GM12878 (cell line): ENCODE data around the gene SSC4D. TPM values are rescaled to one million over a fixed set of nuclear protein-coding genes. Genes with fewer than 3 reads are reported as not detected.

Experiments
- ASH2L ChIP-seq: fragments of 300-600, 200-600 bp; sonication (generic); IDR thresholded peaks from 2 replicates; pipeline ENCODE4 v1.6.1; 2017; ENCODE audit warnings: low read depth, mild to moderate bottlenecking, borderline replicate concordance
- CHD4 ChIP-seq: fragments of 200-600 bp; sonication (generic); IDR thresholded peaks from 2 replicates; pipeline ENCODE4 v1.6.1; 2016; ENCODE audit warnings: mild to moderate bottlenecking
- EED ChIP-seq: sonication (generic); IDR thresholded peaks from 2 replicates; pipeline ENCODE4 v1.6.1; 2016; ENCODE audit warnings: antibody characterized with exemption, low read depth
- GABPA ChIP-seq: IDR thresholded peaks from 2 replicates; pipeline ENCODE4 v1.6.1; 2014; ENCODE audit warnings: antibody characterized with exemption, low read depth, mild to moderate bottlenecking, inconsistent platforms
- HDAC6 ChIP-seq: fragments of 200-600 bp; sonication (generic); IDR thresholded peaks from one replicate; pipeline ENCODE4 v1.8.0; 2017; ENCODE audit warnings: antibody characterized with exemption; ENCODE audit not compliant: unreplicated experiment
- IKZF1 ChIP-seq: fragments of 450-650 bp; conservative IDR thresholded peaks from 2 replicates; pipeline ENCODE4 v1.6.1; 2017; ENCODE audit warnings: antibody characterized with exemption, mild to moderate bottlenecking
- IKZF2 ChIP-seq, 2 experiments: fragments of 450-650 bp; IDR thresholded peaks; 2 replicates each; pipeline ENCODE4 v1.6.1; 2017; ENCODE audit warnings: mild to moderate bottlenecking in 2 of 2, moderate library complexity in 2 of 2
- IRF4 ChIP-seq: IDR thresholded peaks from 2 replicates; pipeline ENCODE4 v1.6.1; 2011; ENCODE audit warnings: low read depth, low read length
- MEF2B ChIP-seq: fragments of 450-650 bp; IDR thresholded peaks from 2 replicates; pipeline ENCODE4 v1.6.1; 2018; ENCODE audit warnings: mild to moderate bottlenecking, moderate library complexity; ENCODE audit not compliant: partially characterized antibody, poor library complexity, severe bottlenecking
- NR2F1 ChIP-seq: fragments of 450-650 bp; conservative IDR thresholded peaks from 2 replicates; pipeline ENCODE4 v1.6.1; 2017; ENCODE audit warnings: mild to moderate bottlenecking
- RBBP5 ChIP-seq: fragments of 200-600 bp; sonication (generic); conservative IDR thresholded peaks from 2 replicates; pipeline ENCODE4 v1.6.1; 2016
- RUNX3 ChIP-seq: IDR thresholded peaks from 2 replicates; pipeline ENCODE4 v1.6.1; 2012; ENCODE audit warnings: low read length, inconsistent platforms
- SPI1 ChIP-seq: IDR thresholded peaks from 2 replicates; pipeline ENCODE4 v1.6.1; 2011; ENCODE audit warnings: low read depth, mild to moderate bottlenecking, low read length, moderate library complexity, borderline replicate concordance; ENCODE audit not compliant: insufficient read depth
- TBL1XR1 ChIP-seq: IDR thresholded peaks from 2 replicates; pipeline ENCODE4 v1.6.1; 2012; ENCODE audit warnings: low read depth, low read length, improper control_type of control experiment
- WRNIP1 ChIP-seq: IDR thresholded peaks from 2 replicates; pipeline ENCODE4 v1.6.1; 2011; ENCODE audit warnings: low read depth, low read length, improper control_type of control experiment, borderline replicate concordance
- ZNF207 ChIP-seq: fragments of 450-650 bp; IDR thresholded peaks from 2 replicates; pipeline ENCODE4 v1.6.1; 2014; ENCODE audit warnings: antibody characterized with exemption, mild to moderate bottlenecking, borderline replicate concordance
- ZNF384 ChIP-seq: IDR thresholded peaks from 2 replicates; pipeline ENCODE4 v1.6.1; 2012; ENCODE audit warnings: low read depth, mild to moderate bottlenecking, low read length, improper control_type of control experiment, borderline replicate concordance
- polyA plus RNA-seq, 11 experiments: library from polyadenylated mRNA; depleted of rRNA in 4 of 11; unstranded in 6 of 11; stranded (reverse) in 5 of 11; fragments of >200 nt; fragmentation: Nextera tagmentation in 4 of 11; fragmentation: Illumina TruSeq in 1 of 11; extraction: Ambion mirVana in 4 of 11; extraction: Trizol in 1 of 11; gene quantifications; 1 replicate in 1 of 11; 2 replicates in 10 of 11; pipeline versions ENCODE4 v1.2.1 to v1.2.3, GENCODE V29; 2011 to 2016; ENCODE audit warnings: inconsistent platforms in 2 of 11, missing spikeins in 2 of 11, low read depth in 1 of 11
- total RNA-seq, 4 experiments: library from RNA; depleted of rRNA in 3 of 4; stranded (reverse); fragments of >200 nt in 3 of 4; fragmentation: Illumina TruSeq in 1 of 4; extraction: Trizol in 1 of 4; gene quantifications; 2 replicates each; pipeline versions ENCODE4 v1.2.1 to v1.2.3, GENCODE V29; 2013 to 2021
- TF ChIP-seq, protein P1 (sequence below): fragments of 450-650 bp; conservative IDR thresholded peaks from 2 replicates; pipeline ENCODE4 v1.6.1; 2017; ENCODE audit warnings: mild to moderate bottlenecking, moderate library complexity
- TF ChIP-seq, protein P2 (sequence below): IDR thresholded peaks from 2 replicates; pipeline ENCODE4 v1.6.1; 2011; ENCODE audit warnings: mild to moderate bottlenecking, low read depth, low read length, moderate library complexity; ENCODE audit not compliant: insufficient replicate concordance
- TF ChIP-seq, protein P3 (sequence below): fragments of 150-350 bp; IDR thresholded peaks from 2 replicates; pipeline ENCODE4 v1.6.1; 2016; ENCODE audit warnings: low read depth, low read length
- TF ChIP-seq, protein P4 (sequence below): fragments of 450-650 bp; IDR thresholded peaks from 2 replicates; pipeline ENCODE4 v1.6.1; 2017; ENCODE audit warnings: low read depth, mild to moderate bottlenecking, moderate library complexity
- TF ChIP-seq, protein P5 (sequence below): fragments of 450-650 bp; IDR thresholded peaks from 2 replicates; pipeline ENCODE4 v1.6.1; 2016; ENCODE audit warnings: mild to moderate bottlenecking

The SSC4D gene
- total and polyA plus RNA-seq, 10 of the 15 experiments (the other 5 are each of a cell fraction or from before 2014, with no cell fraction given), result 0.08 to 0.79 (median 0.25) TPM; not detected in 1

DNA sequence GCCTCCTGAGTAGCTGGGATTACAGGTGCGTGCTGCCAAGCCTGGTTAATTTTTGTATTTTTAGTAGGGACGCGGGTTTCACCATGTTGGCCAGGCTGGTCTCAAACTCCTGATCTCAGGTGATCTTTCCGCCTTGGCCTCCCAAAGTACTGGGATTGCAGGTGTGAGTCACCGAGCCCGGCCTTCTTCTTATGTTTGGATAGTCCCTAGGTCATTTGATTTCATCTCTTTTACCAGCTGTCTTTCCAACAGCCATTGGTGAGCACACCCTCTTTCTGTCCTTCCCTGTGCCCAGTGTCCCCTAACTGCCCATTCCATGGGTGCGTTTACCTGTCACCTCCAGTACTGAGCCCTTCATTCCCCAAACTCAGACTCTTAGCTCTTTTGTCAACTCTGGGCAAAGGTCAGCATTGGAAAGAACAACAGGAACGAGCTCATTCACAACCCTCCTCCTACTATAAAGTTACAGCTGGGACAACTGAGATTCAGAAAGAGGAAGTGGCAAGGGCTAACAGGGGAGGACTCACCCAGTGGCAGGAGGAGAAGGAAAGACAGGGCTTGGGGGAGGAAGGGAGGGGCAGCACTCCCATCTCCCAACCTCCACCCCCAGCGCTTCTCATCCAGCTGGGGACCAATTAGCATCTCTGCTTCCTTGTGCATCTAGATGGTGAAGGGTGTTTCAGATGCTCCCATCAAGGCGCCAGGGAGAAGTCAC is 5.6 kb downstream of the SSC4D start (continued):
- TF ChIP-seq, protein P1, sequence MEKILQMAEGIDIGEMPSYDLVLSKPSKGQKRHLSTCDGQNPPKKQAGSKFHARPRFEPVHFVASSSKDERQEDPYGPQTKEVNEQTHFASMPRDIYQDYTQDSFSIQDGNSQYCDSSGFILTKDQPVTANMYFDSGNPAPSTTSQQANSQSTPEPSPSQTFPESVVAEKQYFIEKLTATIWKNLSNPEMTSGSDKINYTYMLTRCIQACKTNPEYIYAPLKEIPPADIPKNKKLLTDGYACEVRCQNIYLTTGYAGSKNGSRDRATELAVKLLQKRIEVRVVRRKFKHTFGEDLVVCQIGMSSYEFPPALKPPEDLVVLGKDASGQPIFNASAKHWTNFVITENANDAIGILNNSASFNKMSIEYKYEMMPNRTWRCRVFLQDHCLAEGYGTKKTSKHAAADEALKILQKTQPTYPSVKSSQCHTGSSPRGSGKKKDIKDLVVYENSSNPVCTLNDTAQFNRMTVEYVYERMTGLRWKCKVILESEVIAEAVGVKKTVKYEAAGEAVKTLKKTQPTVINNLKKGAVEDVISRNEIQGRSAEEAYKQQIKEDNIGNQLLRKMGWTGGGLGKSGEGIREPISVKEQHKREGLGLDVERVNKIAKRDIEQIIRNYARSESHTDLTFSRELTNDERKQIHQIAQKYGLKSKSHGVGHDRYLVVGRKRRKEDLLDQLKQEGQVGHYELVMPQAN, result no peak
- TF ChIP-seq, protein P2, sequence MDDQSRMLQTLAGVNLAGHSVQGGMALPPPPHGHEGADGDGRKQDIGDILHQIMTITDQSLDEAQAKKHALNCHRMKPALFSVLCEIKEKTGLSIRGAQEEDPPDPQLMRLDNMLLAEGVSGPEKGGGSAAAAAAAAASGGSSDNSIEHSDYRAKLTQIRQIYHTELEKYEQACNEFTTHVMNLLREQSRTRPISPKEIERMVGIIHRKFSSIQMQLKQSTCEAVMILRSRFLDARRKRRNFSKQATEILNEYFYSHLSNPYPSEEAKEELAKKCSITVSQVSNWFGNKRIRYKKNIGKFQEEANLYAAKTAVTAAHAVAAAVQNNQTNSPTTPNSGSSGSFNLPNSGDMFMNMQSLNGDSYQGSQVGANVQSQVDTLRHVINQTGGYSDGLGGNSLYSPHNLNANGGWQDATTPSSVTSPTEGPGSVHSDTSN, result no peak
- no peak for TF ChIP-seq TBL1XR1
- TF ChIP-seq IKZF1, result peak; percentile 69
- TF ChIP-seq, protein P3, sequence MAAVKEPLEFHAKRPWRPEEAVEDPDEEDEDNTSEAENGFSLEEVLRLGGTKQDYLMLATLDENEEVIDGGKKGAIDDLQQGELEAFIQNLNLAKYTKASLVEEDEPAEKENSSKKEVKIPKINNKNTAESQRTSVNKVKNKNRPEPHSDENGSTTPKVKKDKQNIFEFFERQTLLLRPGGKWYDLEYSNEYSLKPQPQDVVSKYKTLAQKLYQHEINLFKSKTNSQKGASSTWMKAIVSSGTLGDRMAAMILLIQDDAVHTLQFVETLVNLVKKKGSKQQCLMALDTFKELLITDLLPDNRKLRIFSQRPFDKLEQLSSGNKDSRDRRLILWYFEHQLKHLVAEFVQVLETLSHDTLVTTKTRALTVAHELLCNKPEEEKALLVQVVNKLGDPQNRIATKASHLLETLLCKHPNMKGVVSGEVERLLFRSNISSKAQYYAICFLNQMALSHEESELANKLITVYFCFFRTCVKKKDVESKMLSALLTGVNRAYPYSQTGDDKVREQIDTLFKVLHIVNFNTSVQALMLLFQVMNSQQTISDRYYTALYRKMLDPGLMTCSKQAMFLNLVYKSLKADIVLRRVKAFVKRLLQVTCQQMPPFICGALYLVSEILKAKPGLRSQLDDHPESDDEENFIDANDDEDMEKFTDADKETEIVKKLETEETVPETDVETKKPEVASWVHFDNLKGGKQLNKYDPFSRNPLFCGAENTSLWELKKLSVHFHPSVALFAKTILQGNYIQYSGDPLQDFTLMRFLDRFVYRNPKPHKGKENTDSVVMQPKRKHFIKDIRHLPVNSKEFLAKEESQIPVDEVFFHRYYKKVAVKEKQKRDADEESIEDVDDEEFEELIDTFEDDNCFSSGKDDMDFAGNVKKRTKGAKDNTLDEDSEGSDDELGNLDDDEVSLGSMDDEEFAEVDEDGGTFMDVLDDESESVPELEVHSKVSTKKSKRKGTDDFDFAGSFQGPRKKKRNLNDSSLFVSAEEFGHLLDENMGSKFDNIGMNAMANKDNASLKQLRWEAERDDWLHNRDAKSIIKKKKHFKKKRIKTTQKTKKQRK, result no peak
- TF ChIP-seq ZNF384, result no peak
- TF ChIP-seq, protein P4, sequence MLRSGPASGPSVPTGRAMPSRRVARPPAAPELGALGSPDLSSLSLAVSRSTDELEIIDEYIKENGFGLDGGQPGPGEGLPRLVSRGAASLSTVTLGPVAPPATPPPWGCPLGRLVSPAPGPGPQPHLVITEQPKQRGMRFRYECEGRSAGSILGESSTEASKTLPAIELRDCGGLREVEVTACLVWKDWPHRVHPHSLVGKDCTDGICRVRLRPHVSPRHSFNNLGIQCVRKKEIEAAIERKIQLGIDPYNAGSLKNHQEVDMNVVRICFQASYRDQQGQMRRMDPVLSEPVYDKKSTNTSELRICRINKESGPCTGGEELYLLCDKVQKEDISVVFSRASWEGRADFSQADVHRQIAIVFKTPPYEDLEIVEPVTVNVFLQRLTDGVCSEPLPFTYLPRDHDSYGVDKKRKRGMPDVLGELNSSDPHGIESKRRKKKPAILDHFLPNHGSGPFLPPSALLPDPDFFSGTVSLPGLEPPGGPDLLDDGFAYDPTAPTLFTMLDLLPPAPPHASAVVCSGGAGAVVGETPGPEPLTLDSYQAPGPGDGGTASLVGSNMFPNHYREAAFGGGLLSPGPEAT, result peak; percentile 49; the same call in 1 of the 2 replicates
- no peak for TF ChIP-seq HDAC6
- TF ChIP-seq NR2F1, result no peak; the same call in 1 of the 2 replicates
- TF ChIP-seq SPI1, result peak; percentile 99
- TF ChIP-seq WRNIP1, result no peak
- no peak for TF ChIP-seq GABPA
- TF ChIP-seq RUNX3, result no peak
- peak; percentile 71 to 75; a peak in 3 of 4 replicates for TF ChIP-seq IKZF2 (IDR thresholded peaks at IDR 0.05)
- TF ChIP-seq, protein P5, sequence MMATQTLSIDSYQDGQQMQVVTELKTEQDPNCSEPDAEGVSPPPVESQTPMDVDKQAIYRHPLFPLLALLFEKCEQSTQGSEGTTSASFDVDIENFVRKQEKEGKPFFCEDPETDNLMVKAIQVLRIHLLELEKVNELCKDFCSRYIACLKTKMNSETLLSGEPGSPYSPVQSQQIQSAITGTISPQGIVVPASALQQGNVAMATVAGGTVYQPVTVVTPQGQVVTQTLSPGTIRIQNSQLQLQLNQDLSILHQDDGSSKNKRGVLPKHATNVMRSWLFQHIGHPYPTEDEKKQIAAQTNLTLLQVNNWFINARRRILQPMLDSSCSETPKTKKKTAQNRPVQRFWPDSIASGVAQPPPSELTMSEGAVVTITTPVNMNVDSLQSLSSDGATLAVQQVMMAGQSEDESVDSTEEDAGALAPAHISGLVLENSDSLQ, result no peak
- peak; percentile 57 for TF ChIP-seq EED
- no peak for TF ChIP-seq IRF4
- no peak for TF ChIP-seq RBBP5
- no peak for TF ChIP-seq ASH2L
- TF ChIP-seq CHD4, result no peak
- TF ChIP-seq ZNF207, result no peak
- TF ChIP-seq MEF2B, result no peak
